ENCODE data around the gene XYLT1.

XYLT1 gene

GRCh38 chr16:17369421-17370222, 101.1 kb downstream of the XYLT1 start:
- intact Hi-C loops (cut with DNase I; ENCODE audit: low total_unique reads), result no loop called here

GRCh38 chr16:17368951-17369350, 101.8 kb downstream of the XYLT1 start:
- peak overlapping the region; percentile 63 to 64 for H3K27ac ChIP-seq
- peaks cover 0 to 60% (median 34%) of the 10 kb centered on the region in 4 donors for H3K4me1 ChIP-seq
- TF ChIP-seq CTCF (IDR thresholded peaks at IDR 0.05), result no peak

More at GRCh38 chr16:17369421-17370222, 101.1 kb downstream of the XYLT1 start:
- H3K4me1 ChIP-seq, result peaks cover 0 to 53% (median 27%) of the 10 kb centered on the region in 4 donors
- DNase-seq, result peak; percentile 58 to 84
- H3K27me3 ChIP-seq, result no peaks in the 10 kb centered on the region
- no peaks in the 10 kb centered on the region for H3K9me3 ChIP-seq
- no peaks in the 10 kb centered on the region for H3K36me3 ChIP-seq
- H3K4me3 ChIP-seq, result no peak overlapping the region
- H3K27ac ChIP-seq, result peak overlapping the region; percentile 63 to 64
- TF ChIP-seq CTCF (IDR thresholded peaks at IDR 0.05), result no peak

GRCh38 chr16:17368446-17368845, 102.3 kb downstream of the XYLT1 start:
- H3K4me1 ChIP-seq, result peaks cover 0 to 62% (median 37%) of the 10 kb centered on the region in 4 donors
- H3K4me3 ChIP-seq, result no peak overlapping the region
- TF ChIP-seq CTCF (IDR thresholded peaks at IDR 0.05), result no peak
- no peak for DNase-seq
- no peaks in the 10 kb centered on the region for H3K36me3 ChIP-seq
- H3K27ac ChIP-seq, result no peak overlapping the region
- intact Hi-C loops (cut with DNase I; ENCODE audit: low total_unique reads), result no loop called here
- no peaks in the 10 kb centered on the region for H3K9me3 ChIP-seq
- no peaks in the 10 kb centered on the region for H3K27me3 ChIP-seq

More at GRCh38 chr16:17368951-17369350, 101.8 kb downstream of the XYLT1 start:
- H3K9me3 ChIP-seq, result no peaks in the 10 kb centered on the region
- H3K4me3 ChIP-seq, result no peak overlapping the region
- DNase-seq, result no peak
- no peaks in the 10 kb centered on the region for H3K36me3 ChIP-seq
- no peaks in the 10 kb centered on the region for H3K27me3 ChIP-seq
- intact Hi-C loops (cut with DNase I; ENCODE audit: low total_unique reads), result no loop called here

- DNase-seq, result no peak
- H3K27ac ChIP-seq, result no peak overlapping the region
Observed at GRCh38 chr16:17367923-17368322, 102.8 kb downstream of the XYLT1 start.

GRCh38 chr16:17367036-17367435, 103.7 kb downstream of the XYLT1 start:
- peaks cover 0 to 67% (median 39%) of the 10 kb centered on the region in 4 donors for H3K4me1 ChIP-seq
- no peak for TF ChIP-seq CTCF (IDR thresholded peaks at IDR 0.05)
- H3K27me3 ChIP-seq, result no peaks in the 10 kb centered on the region
- H3K36me3 ChIP-seq, result no peaks in the 10 kb centered on the region
- no peak for DNase-seq
- H3K4me3 ChIP-seq, result no peak overlapping the region
- no peaks in the 10 kb centered on the region for H3K9me3 ChIP-seq
- H3K27ac ChIP-seq, result no peak overlapping the region
- intact Hi-C loops (cut with DNase I; ENCODE audit: low total_unique reads), result no loop called here

More at GRCh38 chr16:17367923-17368322, 102.8 kb downstream of the XYLT1 start:
- H3K27me3 ChIP-seq, result no peaks in the 10 kb centered on the region
- H3K4me3 ChIP-seq, result no peak overlapping the region
- H3K36me3 ChIP-seq, result no peaks in the 10 kb centered on the region
- intact Hi-C loops (cut with DNase I; ENCODE audit: low total_unique reads), result no loop called here
- no peak for TF ChIP-seq CTCF (IDR thresholded peaks at IDR 0.05)
- H3K9me3 ChIP-seq, result no peaks in the 10 kb centered on the region
- H3K4me1 ChIP-seq, result peaks cover 0 to 67% (median 38%) of the 10 kb centered on the region in 4 donors

Measured in tibial artery (tissue), 4 donors.